GM19438 (cell line): ENCODE data around the gene G6PC2.
"Not testable (repeated sequence)": the region's sequence is repeated elsewhere in the genome, so short reads cannot be mapped to it uniquely, and the experiment has no call there.

Source experiments
- ATAC-seq: cut with Tn5 transposase; IDR thresholded peaks from one replicate; pipeline ENCODE4 v1.9.1; 2021; ENCODE audit warnings: low read depth; ENCODE audit not compliant: unreplicated experiment

Gene G6PC2

GRCh38 chr2:168901003-168901402 lies at the start of gene G6PC2:
TSS of gene G6PC2 (plus strand) at chr2:168901291. CDS start at chr2:168901332, 41 bp downstream.
- no peak for ATAC-seq

GRCh38 chr2:168851674-168852320 lies 49.3 kb upstream of the G6PC2 start:
- ATAC-seq, result no peak

GRCh38 chr2:168852481-168852880 lies 48.6 kb upstream of the G6PC2 start:
- no peak for ATAC-seq

GRCh38 chr2:168853471-168853870 lies 47.6 kb upstream of the G6PC2 start:
- ATAC-seq, result no peak

- ATAC-seq, result no peak
Observed at GRCh38 chr2:168854651-168855050, 46.4 kb upstream of the G6PC2 start.

- ATAC-seq, result no peak
Observed at GRCh38 chr2:168855601-168856000, 45.5 kb upstream of the G6PC2 start.

- ATAC-seq, result no peak
Observed at GRCh38 chr2:168858146-168858545, 42.9 kb upstream of the G6PC2 start.

- ATAC-seq, result not testable (repeated sequence)
Observed at GRCh38 chr2:168867164-168867563, 33.9 kb upstream of the G6PC2 start.

- ATAC-seq, result not testable (repeated sequence)
Observed at GRCh38 chr2:168870369-168870768, 30.7 kb upstream of the G6PC2 start.

- not testable (repeated sequence) for ATAC-seq
Observed at GRCh38 chr2:168870824-168871223, 30.3 kb upstream of the G6PC2 start.

- no peak for ATAC-seq
Observed at GRCh38 chr2:168874368-168875054, 26.6 kb upstream of the G6PC2 start.

- ATAC-seq, result not testable (repeated sequence)
Observed at GRCh38 chr2:168882163-168882562, 18.9 kb upstream of the G6PC2 start.

GRCh38 chr2:168884975-168885374 lies 16.1 kb upstream of the G6PC2 start:
- no peak for ATAC-seq

- peak; percentile 8 for ATAC-seq
Observed at GRCh38 chr2:168889635-168890005, 11.5 kb upstream of the G6PC2 start.

GRCh38 chr2:168890006-168890782 lies 10.9 kb upstream of the G6PC2 start, which contains the start of gene SPC25:
TSS of gene SPC25 (minus strand) at chr2:168890430. CDS start at chr2:168889519, 911 bp downstream.
- peak; percentile 99 for ATAC-seq

GRCh38 chr2:168892327-168892726 lies 8.8 kb upstream of the G6PC2 start:
- no peak for ATAC-seq

GRCh38 chr2:168894101-168894500 lies 7.0 kb upstream of the G6PC2 start:
- ATAC-seq, result no peak

- no peak for ATAC-seq
Observed at GRCh38 chr2:168894720-168895119, 6.4 kb upstream of the G6PC2 start.

- ATAC-seq, result no peak
Observed at GRCh38 chr2:168895771-168896170, 5.3 kb upstream of the G6PC2 start.

- no peak for ATAC-seq
Observed at GRCh38 chr2:168896783-168897182, 4.3 kb upstream of the G6PC2 start.

- no peak for ATAC-seq
Observed at GRCh38 chr2:168897449-168897848, 3.6 kb upstream of the G6PC2 start.
